Upper lobe of left lung (tissue), 4 donors: Measurements from ENCODE around the gene TNNI2.

Experiments
- EP300 ChIP-seq, 4 donors: sonication (generic); formaldehyde crosslinking; IDR thresholded peaks; one replicate each; pipeline ENCODE4 v1.5.1; 2017; ENCODE audit warnings: antibody characterized with exemption in 4 of 4, control low read depth in 2 of 4
- POLR2A ChIP-seq, 4 donors: fragments of 450-650 bp; IDR thresholded peaks; one replicate each; pipeline ENCODE4 v1.5.1; 2016 to 2017; ENCODE audit warnings: antibody characterized with exemption in 4 of 4, mild to moderate bottlenecking in 2 of 4
- POLR2AphosphoS5 ChIP-seq, 2 donors: sonication (generic); formaldehyde crosslinking; IDR thresholded peaks; one replicate each; pipeline ENCODE4 v1.5.1; 2017; ENCODE audit warnings: antibody characterized with exemption in 2 of 2
- TF ChIP-seq, protein P1 (sequence below), 6 experiments: fragments of 450-650 bp in 4 of 6; fragments of 200-600 bp in 2 of 6; sonication (generic) in 2 of 6; IDR thresholded peaks; one replicate each; pipeline ENCODE4 v1.5.1; 2016 to 2019; ENCODE audit warnings: antibody characterized with exemption in 6 of 6

DNA sequence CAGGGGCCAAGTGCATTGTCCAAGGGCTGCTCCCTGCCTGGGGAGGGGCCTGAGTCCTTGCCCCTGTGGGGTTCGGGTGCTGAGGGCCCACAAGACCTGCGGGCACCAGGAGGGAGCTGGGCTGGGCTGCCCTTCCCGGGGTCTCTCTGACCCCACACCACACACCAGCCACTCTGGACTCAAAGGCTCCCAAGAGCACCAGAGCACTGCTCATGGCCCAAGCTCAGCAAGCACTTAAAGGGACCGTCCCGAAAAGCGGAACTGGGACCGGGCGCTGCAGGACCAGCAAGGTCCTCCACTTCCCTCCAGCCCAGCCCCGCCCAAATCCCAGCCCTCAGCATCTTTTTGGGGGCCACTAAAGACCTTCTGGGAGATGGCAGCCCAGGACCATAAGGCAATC, 19.4 kb downstream of the TNNI2 start:
- TF ChIP-seq, protein P1, sequence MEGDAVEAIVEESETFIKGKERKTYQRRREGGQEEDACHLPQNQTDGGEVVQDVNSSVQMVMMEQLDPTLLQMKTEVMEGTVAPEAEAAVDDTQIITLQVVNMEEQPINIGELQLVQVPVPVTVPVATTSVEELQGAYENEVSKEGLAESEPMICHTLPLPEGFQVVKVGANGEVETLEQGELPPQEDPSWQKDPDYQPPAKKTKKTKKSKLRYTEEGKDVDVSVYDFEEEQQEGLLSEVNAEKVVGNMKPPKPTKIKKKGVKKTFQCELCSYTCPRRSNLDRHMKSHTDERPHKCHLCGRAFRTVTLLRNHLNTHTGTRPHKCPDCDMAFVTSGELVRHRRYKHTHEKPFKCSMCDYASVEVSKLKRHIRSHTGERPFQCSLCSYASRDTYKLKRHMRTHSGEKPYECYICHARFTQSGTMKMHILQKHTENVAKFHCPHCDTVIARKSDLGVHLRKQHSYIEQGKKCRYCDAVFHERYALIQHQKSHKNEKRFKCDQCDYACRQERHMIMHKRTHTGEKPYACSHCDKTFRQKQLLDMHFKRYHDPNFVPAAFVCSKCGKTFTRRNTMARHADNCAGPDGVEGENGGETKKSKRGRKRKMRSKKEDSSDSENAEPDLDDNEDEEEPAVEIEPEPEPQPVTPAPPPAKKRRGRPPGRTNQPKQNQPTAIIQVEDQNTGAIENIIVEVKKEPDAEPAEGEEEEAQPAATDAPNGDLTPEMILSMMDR (IDR thresholded peaks at IDR 0.05) = no peak
- TF ChIP-seq POLR2A (IDR thresholded peaks at IDR 0.05) = no peak
- TF ChIP-seq EP300 (IDR thresholded peaks at IDR 0.05) = no peak
- no peak for TF ChIP-seq POLR2AphosphoS5 (IDR thresholded peaks at IDR 0.05)
